Testis (tissue), 2 donors: ENCODE data around the gene BUB1B.

ENCODE experiments used
- CTCF ChIP-seq, 3 experiments: fragments of 450-650 bp in 2 of 3; fragments of 200-600 bp in 1 of 3; sonication (generic) in 1 of 3; IDR thresholded peaks; one replicate each; pipeline ENCODE4 v1.5.1; 2016 to 2019; ENCODE audit warnings: antibody characterized with exemption in 3 of 3, mild to moderate bottlenecking in 2 of 3, moderate library complexity in 1 of 3
- POLR2A ChIP-seq: fragments of 450-650 bp; IDR thresholded peaks from one replicate; pipeline ENCODE4 v1.6.1; 2017; ENCODE audit warnings: antibody characterized with exemption, mild to moderate bottlenecking, moderate library complexity

GRCh38 chr15:40150163-40150925, 10.5 kb upstream of the BUB1B start:
- no peak for TF ChIP-seq POLR2A
- no peak for TF ChIP-seq CTCF (IDR thresholded peaks at IDR 0.05)
